GM19395 (cell line): Measurements from ENCODE around the gene AKAP9.
"Not testable (repeated sequence)": the region's sequence is repeated elsewhere in the genome, so short reads cannot be mapped to it uniquely, and the experiment has no call there.

Source experiments
- ATAC-seq: cut with Tn5 transposase; IDR thresholded peaks from one replicate; pipeline ENCODE4 v1.9.1; 2021; ENCODE audit warnings: mild to moderate bottlenecking, moderate library complexity; ENCODE audit not compliant: unreplicated experiment

The AKAP9 gene

GRCh38 chr7:92058899-92059298, 118.2 kb downstream of the AKAP9 start:
- no peak for ATAC-seq

- ATAC-seq = no peak
Observed at GRCh38 chr7:92061154-92061553, 120.5 kb downstream of the AKAP9 start.

- no peak for ATAC-seq
Observed at GRCh38 chr7:92064438-92065029, 123.9 kb downstream of the AKAP9 start.

GRCh38 chr7:92071032-92071431, 130.4 kb downstream of the AKAP9 start:
- no peak for ATAC-seq

GRCh38 chr7:92072121-92072520, 131.5 kb downstream of the AKAP9 start:
- ATAC-seq = no peak

DNA sequence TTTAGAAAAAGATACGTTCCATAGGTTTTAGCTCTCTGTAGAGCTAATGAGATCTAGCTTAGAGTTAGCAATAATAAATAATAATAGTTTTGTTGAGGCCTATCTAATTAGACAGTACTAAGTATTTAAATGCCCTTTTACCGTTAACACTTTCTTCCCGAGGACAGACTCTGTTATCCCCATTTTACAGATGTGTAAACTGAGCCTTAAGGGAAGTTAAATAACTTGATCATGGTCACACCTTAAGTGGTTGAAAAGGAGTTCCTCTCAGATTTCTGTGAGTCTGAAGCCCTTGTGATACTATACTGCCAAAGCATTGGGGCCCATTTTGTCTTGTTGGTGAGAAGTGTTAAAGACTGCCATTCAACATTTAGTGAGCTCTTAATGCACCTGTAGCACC, 132.0 kb downstream of the AKAP9 start:
- ATAC-seq = no peak

- peak; percentile 94 for ATAC-seq
Observed at GRCh38 chr7:92075455-92076158, 134.9 kb downstream of the AKAP9 start.

DNA sequence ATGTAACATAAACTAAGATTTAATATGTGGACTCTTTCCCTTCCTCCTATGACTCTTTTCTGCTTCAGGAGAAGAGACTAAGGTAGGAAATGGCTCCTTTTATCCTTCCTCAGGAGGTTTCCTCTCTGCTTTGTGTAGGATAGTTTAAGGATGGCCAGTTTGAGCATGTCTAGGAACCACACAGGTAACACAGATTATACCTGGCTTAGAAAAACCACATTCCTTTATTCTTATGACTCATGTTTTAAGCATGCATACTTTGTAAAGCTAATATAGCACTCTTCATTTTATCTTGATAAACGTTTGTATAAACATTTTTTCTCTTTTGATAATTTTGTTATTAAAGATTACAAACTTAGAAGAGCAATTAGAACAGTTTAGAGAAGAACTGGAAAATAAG, 135.8 kb downstream of the AKAP9 start:
- no peak for ATAC-seq

GRCh38 chr7:92083922-92084321, 143.3 kb downstream of the AKAP9 start:
- ATAC-seq = not testable (repeated sequence)

GRCh38 chr7:92088266-92088665, 147.6 kb downstream of the AKAP9 start:
- ATAC-seq = no peak

DNA sequence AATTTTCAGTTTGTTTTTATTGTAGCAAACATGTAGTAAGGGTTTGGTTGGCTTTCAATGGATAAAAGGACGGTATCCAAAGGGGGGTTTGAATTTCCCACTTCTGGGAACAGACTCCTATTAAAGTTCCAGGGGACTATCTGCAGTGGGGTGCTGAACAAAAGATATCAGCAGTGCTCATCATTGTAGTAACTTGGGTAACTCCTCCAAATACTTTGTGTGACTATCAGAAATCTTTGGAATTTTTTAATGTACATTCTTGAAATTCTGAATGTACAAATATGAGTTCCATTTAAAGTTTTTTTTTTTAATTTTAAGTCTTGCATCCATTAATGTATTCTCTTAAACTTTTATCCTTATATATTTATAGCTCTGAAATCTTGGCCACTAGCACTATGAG, 151.5 kb downstream of the AKAP9 start:
- no peak for ATAC-seq

GRCh38 chr7:92095380-92095779, 154.7 kb downstream of the AKAP9 start:
- ATAC-seq = no peak

DNA sequence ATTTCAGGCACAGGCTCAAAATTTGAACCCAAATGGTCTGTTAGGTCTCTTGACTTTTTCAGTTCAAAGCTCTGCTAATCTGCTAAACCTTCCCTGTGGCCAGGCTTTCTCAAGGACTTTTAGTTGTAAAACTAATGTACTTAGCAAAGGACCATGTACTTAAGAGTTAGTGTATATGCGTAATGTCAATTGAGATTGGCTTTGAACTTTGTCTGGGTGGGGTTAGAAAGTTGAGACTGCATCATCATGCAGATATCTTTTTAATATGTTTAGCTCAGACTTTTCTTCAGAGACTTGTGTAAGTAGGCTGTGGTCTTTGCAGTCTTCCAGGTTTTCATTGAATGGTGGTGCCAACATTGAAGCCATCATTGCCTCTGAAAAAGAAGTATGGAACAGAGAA, 159.9 kb downstream of the AKAP9 start:
- ATAC-seq = no peak

GRCh38 chr7:92102862-92103261, 162.2 kb downstream of the AKAP9 start:
- not testable (repeated sequence) for ATAC-seq

- ATAC-seq = no peak
Observed at GRCh38 chr7:92108821-92109220, 168.2 kb downstream of the AKAP9 start.

DNA sequence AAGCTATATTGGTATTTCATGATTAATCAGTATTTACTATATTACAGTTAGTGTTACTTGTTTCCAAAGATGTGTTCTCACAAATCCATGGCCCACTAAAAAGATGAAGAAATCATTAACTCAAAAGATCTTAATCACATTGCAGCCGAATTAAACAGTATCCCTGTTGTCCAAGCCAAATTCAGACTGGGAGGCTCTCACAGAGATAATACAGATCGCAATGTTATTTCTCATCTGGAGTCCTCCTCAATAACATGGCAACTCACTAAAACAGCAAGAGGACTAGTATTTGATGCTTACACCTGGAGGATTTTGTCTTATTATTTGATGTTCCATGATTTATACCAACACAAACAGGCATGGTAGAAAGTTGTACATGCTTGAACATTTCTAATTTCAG, 170.2 kb downstream of the AKAP9 start:
- no peak for ATAC-seq

DNA sequence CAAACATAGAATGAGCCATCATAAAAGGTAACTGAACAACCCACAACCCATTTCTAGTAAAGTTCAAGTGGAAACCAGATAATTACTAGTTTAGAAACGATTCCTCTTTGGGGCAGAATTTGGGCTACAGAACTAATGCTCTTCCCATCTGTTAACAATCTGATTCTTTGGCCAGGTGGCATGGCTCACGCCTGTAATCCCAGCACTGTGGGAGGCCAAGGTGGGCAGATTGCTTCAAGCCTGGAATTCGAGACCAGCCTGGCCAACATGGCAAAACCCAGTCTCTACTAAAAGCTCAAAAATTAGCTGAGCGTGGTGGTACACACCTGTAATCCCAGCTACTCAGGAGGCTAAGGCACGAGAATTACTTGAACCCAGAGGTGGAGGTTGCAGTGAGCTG, 175.2 kb downstream of the AKAP9 start:
- no peak for ATAC-seq

- no peak for ATAC-seq
Observed at GRCh38 chr7:92116949-92117348, 176.3 kb downstream of the AKAP9 start.

DNA sequence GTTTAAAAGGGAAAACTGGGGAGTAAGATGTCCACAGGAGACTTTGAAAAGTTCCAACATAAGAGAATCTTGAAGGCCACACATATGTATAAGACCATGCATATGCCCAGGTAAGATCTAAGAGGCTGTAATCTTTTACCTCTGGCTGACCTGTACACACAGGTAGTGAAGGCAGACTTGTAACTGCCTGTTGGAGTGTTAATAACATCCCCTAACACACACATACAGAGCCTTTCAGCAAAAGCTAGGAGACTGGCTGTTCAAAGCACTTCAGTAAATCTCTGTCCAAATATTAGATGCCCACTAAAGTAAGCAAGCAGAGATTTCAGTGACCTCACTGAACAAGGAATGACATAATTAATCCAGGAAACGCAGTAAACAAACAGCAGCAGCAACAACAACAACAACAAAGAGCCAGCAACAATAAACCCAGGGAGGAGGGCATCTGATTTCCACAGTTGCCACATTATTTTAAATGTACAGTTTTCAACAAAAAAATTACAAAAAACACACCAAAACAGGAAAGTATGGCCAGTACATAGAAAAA, 178.6 kb downstream of the AKAP9 start:
- no peak for ATAC-seq

DNA sequence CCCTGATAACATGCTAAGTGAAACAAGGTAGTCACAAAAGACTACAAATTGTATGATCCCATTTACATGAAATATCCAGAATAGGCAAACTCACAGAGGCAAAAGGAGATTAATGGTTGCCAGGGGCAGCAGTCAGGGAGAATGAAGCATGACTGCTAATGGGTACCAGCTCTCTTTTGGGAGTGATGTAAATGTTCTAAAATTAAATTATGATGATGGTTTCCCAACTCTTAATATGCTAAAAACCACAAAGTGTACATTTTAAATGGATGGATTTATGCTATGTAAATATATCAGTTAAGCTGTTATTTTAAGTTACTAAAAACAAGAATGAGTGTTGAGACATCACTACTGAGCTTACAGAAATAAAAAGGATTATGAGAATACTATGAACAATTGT, 181.0 kb downstream of the AKAP9 start:
- no peak for ATAC-seq

- no peak for ATAC-seq
Observed at GRCh38 chr7:92131093-92131492, 190.4 kb downstream of the AKAP9 start.

DNA sequence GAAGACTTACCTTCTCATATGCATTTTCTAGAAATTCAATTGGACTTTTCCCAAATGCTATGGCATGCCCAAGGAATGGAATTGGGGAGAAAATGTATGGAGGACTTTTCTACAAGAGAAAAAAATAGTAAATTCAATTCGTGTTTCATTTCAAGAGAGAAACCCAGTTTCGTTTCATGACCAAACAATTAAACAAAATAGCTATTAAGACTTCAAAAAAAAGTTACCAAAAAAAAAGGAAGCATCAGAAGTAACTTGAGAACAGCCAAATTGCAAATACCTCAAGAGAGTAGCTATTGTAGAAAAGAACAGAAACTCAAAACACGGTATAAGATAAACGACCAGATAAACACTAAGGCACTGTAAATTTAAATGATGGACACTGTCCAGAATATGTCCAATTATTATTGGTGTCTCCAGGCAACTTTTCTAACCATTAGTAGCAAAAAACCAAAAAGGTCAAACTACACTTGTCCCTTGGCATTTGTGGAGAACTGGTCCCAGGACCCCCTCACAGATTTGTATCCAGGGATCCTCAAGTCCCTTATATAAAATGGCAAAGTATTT, 191.2 kb downstream of the AKAP9 start:
- ATAC-seq = no peak
